ENCODE data around the gene TNFRSF1A.

Gene TNFRSF1A

GRCh38 chr12:6374028-6374785, 32.3 kb upstream of the TNFRSF1A start:
- DNase-seq: no peak

- DNase-seq: no peak
These were observed 31.3 kb upstream of the TNFRSF1A start for GRCh38 chr12:6373022-6373787.

DNA sequence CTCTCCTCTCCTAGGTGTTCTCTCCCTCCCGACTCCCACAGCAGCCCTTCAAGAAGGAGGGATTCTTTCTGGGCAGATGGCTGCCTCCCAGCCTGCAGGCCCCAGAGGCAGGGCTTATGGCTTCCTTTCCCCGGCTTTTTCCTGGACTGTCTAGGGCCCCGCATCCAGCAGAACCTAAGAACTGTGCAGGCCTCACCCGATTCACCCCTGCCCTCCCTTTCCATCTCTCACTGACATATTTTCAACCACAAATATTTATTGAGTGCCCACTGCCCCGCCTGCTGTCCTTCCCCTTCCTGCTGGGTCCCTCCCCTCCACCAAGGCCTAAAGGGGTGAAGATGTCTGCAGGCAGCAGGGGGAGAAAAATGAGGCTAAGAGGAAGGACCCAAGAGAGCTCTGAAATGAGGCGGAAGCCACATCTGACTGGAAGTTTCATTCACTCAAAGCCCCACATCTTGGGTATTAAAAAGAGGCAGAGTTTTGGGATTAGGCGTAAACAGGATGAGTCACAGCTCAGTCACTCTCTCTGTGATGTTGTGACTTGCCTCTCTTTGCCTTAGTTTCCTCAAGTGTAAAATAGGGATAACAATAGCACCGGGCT, 30.6 kb upstream of the TNFRSF1A start:
- no peak for DNase-seq

- no peak for DNase-seq
These were observed 29.3 kb upstream of the TNFRSF1A start for GRCh38 chr12:6370994-6371754.

- DNase-seq: no peak
These were observed 28.7 kb upstream of the TNFRSF1A start for GRCh38 chr12:6370576-6370935.

DNA sequence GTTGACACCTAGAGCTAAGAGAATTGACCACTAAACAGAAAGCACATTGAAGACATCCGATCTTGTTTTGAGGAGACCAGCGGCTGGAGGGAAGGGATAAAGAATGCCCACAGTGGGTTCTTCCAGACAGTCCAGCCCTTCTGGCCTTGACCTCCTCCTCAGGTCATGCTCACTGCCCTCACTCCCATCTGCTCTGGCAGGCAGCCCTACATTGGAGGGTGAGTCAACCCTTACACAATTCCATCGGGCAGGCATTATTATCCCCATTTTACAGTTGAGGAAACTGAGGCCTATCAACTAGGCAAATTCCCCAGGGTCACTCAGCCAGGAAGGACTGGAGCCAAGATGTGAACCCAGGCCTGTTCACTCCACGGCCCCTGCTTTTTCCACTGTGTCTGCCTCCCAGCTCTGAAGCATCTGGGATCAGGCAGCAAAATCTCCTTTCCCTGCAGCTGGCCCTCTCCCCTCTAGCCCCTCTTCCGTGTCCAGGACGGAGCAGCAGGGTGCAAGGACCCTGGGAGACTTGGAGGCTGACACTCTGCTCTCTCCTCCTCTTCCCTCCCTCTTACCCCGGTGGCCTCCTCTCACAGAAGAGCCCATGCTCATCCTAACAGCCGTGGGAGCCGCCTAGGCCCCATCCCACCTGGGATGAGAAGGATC, 28.2 kb upstream of the TNFRSF1A start:
- no peak for DNase-seq

GRCh38 chr12:6368906-6369525, 27.1 kb upstream of the TNFRSF1A start:
- no peak for DNase-seq

DNA sequence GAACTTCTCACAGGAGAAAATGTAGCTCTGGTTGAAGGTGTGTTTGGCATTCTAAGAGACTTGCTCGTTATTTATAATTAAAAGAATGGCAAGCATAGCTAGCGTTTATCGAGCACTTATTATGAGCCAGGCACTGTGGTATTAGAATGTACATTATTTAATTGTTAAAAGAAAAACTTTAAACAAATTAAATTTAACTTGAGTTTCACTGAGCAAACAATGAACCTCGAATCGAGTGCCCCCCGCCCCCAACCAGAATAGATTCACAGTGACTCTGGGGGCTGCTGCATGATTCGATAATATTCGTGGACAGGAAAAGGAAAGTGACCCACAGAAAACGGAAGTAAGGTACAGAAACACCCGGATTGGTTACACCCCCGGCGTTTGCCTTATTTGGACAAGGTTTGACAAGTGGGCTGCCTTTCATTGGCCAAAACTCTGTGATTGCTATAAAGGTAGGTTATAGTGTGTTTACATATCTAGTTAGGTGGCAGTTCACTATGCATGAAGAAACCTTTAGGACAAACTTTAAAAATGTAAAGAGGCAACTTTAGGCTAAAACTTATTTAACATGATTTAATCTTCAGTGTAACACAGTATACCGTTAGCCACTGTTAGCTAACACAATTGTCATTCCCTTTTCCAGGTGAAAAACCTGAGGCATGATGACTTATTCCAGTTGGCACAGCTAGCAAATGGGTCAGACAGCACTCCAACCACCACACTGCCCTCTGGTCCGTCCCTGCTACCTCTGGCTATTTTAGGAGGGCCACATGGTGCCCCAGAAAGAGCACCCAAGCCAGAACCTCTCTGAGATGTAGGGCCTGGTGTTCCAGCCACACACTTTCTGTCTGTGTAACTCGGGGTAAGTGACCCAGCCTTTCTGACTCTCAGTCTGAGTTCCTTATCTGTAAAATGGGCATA, 26.4 kb upstream of the TNFRSF1A start:
- no peak for DNase-seq

DNA sequence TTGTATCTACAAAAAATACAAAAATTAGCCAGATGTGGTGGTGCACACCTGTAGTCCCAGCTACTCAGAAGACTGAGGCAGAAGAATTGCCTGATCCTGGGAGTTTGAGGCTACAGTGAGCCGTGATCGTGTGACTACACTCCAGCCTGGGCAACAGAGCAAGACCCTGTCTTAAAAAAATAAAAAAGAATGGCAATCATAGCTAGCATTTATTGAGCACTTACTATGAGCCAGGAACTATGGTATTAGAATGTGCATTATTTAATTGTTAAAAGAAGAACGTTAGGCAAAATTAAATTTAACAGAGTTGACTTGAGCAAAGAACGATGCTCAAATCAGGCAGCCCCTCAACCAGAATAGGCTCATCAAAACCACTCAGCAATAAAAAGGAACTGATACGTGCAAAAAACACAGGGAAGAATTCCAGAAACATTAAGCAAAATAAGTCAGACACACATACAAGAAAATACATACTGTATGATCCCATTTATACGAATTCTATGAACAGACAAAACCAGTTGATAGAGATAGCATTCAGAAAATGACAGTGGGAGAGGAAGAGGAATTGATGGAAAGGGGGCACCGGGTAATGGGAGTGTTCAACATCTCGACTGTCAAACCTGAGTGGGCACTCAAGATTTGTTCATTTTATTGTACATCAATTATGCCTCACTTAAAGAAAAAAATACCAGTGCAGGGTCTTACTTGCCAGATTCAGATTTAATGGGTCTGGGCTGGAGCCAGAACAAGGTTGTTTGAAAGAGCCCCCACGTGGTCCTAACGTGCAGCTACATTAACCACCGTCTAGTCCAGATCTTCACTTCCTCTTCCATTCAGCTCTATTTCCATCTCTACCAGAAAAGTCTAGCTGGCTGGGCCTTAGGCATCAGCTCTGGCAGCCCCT, 25.4 kb upstream of the TNFRSF1A start:
- DNase-seq: no peak

DNA sequence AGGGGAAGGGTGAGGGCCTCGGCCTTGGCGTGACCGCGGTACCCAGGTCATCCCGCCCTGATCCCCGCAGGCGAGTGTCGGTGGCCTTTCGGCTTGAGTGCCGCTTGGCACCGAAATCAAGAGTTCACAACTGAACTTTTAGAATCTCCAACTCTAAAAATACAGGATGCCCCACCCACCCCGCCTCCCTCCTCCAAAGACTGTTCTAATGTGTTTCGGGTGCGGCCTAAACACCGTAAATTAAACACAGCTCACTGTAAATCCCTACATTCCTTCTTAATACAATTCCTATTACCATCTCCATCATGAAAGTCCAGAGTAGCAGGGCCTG, 22.1 kb upstream of the TNFRSF1A start:
- peak; percentile 28 for DNase-seq

GRCh38 chr12:6363330-6364043, 21.6 kb upstream of the TNFRSF1A start:
- DNase-seq: peak; percentile 75

GRCh38 chr12:6363010-6363329, 21.1 kb upstream of the TNFRSF1A start:
- no peak for DNase-seq

GRCh38 chr12:6362403-6362802, 20.5 kb upstream of the TNFRSF1A start:
- no peak for DNase-seq

DNA sequence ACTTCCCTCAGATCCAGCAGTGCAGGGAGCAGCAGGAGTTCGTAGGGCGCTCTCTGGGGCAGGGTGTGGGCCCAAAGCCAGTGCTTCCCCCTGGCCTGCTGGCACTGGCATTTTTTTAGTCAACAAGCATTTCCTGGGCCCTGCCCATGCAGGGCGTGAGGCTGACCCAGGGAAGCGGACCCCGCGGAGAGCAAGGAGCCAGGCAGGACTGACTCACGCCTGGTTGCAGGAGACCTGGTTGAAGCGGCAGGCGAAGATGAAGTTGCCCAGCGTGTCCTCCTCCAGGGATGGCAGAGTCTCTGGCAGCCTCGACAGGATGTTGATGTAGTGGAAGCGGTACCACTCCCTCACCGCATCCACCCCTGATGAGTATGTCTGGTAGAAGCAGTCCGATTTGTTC, 20.0 kb upstream of the TNFRSF1A start:
- DNase-seq: no peak

- no peak for DNase-seq
These were observed 19.0 kb upstream of the TNFRSF1A start for GRCh38 chr12:6360578-6361490.

DNA sequence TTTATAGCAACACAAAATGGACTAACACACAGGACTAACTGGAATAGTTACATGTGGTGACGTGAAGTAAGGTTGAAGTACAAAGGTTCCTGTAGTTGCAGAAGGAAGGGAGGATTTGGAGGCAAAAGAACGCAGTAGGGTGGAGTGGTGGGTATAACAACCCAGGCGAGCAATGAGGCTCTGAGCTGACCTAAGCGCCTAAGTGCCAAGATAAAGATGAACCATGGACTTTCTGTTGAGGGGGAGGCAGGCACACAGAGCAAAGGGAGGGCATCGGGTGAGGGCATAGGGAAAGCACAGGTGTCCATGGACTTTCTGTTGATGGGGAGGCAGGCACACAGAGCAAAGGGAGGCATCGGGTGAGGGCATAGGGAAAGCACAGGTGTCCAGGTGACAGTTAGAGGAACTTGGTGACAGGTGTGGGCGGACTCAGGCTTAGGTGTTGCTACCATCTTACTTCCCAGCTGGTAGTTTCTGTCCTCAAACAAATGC, 18.2 kb upstream of the TNFRSF1A start:
- DNase-seq: no peak

GRCh38 chr12:6358881-6359280, 17.0 kb upstream of the TNFRSF1A start:
- no peak for DNase-seq

- no peak for DNase-seq
These were observed 14.5 kb upstream of the TNFRSF1A start for GRCh38 chr12:6356374-6356820.
